H1 (cell line): Measurements from ENCODE around the gene CCDC192.

Experiments used
- BRCA1 ChIP-seq: IDR thresholded peaks from 2 replicates; pipeline ENCODE4 v1.6.1; 2012; ENCODE audit warnings: low read depth, low read length, improper control_type of control experiment
- CEBPB ChIP-seq: IDR thresholded peaks from 2 replicates; pipeline ENCODE4 v1.6.1; 2012; ENCODE audit warnings: low read depth, low read length
- CREB1 ChIP-seq: IDR thresholded peaks from 2 replicates; pipeline ENCODE4 v1.6.1; 2012; ENCODE audit warnings: inconsistent platforms
- EP300 ChIP-seq, 2 experiments: IDR thresholded peaks; 1 replicate in 1 of 2; 2 replicates in 1 of 2; pipeline ENCODE4 v1.6.1; 2011 to 2012; ENCODE audit warnings: low read depth in 2 of 2, low read length in 2 of 2, mild to moderate bottlenecking in 2 of 2, borderline replicate concordance in 1 of 2, inconsistent platforms in 1 of 2, moderate library complexity in 1 of 2
- EZH2 ChIP-seq: fragments of 200-600 bp; sonication (generic); IDR thresholded peaks from 2 replicates; pipeline ENCODE4 v1.7.1; 2012; ENCODE audit warnings: low read depth, mild to moderate bottlenecking, moderate library complexity, low read length, inconsistent platforms; ENCODE audit not compliant: severe bottlenecking
- SP1 ChIP-seq: IDR thresholded peaks from 2 replicates; pipeline ENCODE4 v1.6.1; 2011; ENCODE audit warnings: low read depth, low read length
- TF ChIP-seq, protein P1 (sequence below), 3 experiments: IDR thresholded peaks; 1 replicate in 2 of 3; 2 replicates in 1 of 3; pipeline versions ENCODE4 v1.5.1 to v1.6.1; 2011; ENCODE audit warnings: low read length in 3 of 3, mild to moderate bottlenecking in 3 of 3, inconsistent platforms in 2 of 3, low read depth in 1 of 3, moderate library complexity in 1 of 3; ENCODE audit not compliant: insufficient read depth in 1 of 3; ENCODE audit errors: control extremely low read depth in 1 of 3

DNA sequence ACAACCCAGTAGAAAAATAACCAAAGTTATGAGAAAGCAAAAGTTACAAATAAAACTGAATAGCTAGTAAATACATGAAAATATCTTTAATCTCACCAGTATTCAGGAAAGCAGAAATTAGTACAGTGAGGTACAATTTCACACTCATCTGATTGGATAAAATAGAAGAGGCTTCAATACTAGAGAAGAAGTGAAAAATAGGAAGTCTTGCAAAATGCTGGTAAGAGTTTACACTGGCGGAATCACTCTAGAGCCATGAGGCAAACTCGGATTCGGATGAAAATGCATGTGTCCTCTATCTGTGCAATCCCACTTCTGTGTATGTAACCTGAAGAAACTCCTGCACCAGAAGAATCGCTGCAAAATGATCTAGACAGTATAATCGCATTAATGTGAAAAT is 128.9 kb downstream of the CCDC192 start:
- TF ChIP-seq, protein P1, sequence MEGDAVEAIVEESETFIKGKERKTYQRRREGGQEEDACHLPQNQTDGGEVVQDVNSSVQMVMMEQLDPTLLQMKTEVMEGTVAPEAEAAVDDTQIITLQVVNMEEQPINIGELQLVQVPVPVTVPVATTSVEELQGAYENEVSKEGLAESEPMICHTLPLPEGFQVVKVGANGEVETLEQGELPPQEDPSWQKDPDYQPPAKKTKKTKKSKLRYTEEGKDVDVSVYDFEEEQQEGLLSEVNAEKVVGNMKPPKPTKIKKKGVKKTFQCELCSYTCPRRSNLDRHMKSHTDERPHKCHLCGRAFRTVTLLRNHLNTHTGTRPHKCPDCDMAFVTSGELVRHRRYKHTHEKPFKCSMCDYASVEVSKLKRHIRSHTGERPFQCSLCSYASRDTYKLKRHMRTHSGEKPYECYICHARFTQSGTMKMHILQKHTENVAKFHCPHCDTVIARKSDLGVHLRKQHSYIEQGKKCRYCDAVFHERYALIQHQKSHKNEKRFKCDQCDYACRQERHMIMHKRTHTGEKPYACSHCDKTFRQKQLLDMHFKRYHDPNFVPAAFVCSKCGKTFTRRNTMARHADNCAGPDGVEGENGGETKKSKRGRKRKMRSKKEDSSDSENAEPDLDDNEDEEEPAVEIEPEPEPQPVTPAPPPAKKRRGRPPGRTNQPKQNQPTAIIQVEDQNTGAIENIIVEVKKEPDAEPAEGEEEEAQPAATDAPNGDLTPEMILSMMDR (IDR thresholded peaks at IDR 0.05; ENCODE audit: control extremely low read depth in 1 of 3, insufficient read depth in 1 of 3, low read depth in 1 of 3, low read length in 3 of 3) = no peak
- TF ChIP-seq CREB1 (no peak), EP300 (IDR thresholded peaks at IDR 0.05; ENCODE audit: borderline replicate concordance in 1 of 2, low read depth in 2 of 2, low read length in 2 of 2) (no peak), EZH2 (no peak), SP1 (no peak), BRCA1 (no peak), CEBPB (no peak)
